DMS 273 (cell line): ENCODE data around the gene UTP4.

Experiments
- DNase-seq: peaks from one replicate; lab custom pipeline; 2025; ENCODE audit not compliant: unreplicated experiment; lab: John Stamatoyannopoulos, UW

UTP4 gene

DNA sequence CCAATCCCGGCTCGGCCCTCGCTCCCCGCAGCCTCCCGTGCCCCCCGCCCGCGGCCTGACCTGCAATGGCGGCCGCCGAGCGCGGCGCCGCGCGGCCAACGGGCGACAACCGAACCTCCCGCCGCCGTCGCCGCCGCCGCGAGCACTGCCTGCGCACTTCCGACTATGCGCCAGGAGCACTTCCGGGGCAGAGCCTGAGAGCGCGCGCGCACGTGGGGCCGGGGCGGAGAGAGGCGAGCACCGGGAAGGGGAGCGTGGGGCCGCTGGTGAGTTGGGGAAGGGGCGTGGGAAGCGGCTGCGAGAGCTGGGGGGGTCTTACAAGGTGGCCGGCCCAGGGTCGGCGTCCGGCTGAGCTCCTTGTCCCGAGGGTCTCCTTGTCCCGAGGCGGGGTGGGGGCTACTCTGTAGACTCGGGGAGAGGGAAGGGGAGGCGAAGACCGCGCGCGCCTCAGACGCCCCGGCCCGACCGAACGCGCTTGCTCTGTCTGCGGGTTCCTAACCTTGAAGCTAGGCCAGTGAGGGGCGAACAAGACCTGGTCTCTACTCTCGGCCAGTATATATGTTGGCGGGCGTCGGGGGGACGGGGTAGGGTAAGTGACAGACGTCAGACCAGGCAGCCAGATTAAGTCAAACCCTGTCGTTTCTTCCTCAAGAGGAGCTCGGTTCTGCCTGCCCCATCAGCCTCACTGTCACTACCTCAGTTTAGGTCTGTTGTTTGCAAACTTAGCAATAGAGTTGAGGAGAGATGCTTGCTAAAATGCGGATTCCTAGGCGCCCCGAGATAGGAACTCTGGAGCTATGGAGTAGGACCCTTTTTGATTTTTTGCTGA lies at the start of gene UTP4, which contains the start of gene CHTF8:
Gene UTP4, plus strand, starts transcription at position 226 of the 829 bp plus-strand sequence. CDS start 811 bp downstream, outside the sequence.
Gene CHTF8, minus strand, starts transcription at position 165 of the 829 bp plus-strand sequence. CDS start 11,130 bp downstream, outside the sequence.
- peak; percentile 94 for DNase-seq

DNA sequence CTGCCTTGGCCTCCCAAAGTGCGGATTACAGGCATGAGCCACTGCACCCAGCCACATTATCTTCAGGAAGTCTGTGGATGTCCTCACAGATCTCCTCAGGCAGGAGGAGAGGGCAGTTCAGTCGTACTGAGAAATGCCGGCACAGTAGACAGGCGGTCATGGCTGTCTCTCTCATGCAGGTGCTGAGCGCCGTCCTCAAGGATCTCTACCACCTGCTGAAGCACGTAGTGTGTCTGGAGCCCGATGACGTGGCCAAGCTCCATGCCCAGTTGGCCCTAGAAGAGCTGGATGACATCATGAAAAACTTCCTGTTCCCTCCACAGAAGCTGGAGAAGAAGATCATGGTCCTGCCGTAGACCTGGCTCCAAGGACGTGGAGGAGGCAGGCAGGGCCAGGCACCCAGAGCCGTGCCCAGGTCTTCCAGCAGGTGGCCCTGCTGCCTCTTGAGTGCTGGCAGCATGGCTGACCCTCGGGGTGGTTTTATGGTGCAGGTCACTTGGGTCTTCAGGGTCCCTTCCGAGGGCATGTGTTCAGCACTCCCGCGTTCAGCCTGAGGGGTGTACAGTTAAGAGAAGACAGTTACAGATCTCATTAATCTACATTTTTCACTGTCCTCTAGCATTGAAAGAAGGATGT lies 49.0 kb upstream of the UTP4 start:
- DNase-seq = peak; percentile 21

DNA sequence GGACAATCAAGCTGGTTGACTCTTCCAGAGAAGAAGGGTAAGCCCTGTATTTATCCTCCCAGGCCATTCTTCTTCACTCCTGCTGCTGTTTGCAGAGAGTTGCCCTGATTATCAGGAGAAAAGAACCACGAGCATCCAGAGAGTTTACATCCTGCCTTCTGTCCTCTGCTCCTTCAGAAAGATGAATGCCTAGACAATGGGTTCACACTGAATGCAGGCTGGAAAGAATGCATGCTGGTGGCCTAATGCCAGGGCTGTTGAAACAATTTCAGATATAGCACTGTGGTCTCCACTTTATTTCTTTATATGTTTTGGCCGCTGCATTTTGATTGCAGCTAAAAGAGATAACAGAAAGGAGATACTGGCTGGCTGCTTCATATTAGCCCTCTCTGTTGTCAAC lies 48.2 kb upstream of the UTP4 start:
- no peak for DNase-seq

DNA sequence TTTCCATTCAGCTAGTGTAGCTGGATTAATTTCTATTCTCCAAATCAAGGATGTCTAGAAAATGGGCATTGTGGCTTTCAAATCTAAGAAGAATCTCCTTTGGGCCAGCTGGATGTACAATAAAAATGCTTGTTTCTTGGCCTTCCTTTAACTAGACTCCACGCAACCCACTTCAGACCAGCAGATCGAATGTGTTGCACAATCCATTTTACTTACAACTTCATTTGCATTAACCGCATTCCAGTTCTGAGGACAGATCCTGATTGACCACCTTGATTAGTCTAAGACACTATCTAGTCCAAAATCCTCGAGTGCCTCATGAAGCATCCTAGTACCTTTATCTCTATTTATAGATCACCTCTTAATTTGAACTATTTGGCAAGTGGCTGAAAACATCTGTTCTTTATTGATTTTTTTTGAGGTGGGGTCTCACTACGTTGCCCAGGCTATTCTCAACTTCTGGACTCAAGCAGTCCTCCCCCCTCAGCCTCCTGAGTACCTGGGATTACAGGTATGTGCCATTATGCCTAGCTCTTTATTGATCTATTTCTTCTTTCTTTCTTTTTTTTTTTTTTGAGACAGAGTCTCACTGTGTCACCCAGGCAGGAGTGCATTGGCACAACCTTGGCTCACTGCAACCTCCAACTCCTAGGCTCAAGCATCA lies 47.3 kb upstream of the UTP4 start:
- no peak for DNase-seq

DNA sequence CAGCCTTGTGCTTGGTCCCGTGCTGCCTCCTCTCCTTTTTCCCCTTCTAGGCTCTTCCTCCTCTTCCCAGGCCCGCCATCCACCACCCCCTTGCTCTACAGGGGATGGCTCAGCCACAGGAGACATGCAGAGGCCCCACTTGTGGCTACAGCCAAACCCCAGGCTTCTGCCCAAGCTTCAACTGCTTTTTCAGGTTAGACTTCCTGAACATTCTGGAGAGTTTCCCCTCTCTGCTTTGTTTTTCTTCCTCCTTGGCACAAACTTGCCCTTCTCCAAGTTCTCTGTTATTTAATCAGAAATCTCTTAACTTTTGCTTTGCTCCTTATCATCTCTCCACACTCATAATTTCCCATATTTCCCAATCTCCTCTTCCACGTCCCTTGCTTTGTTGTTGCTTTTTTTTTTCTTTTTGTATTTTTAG lies 45.3 kb upstream of the UTP4 start:
- DNase-seq = no peak

DNA sequence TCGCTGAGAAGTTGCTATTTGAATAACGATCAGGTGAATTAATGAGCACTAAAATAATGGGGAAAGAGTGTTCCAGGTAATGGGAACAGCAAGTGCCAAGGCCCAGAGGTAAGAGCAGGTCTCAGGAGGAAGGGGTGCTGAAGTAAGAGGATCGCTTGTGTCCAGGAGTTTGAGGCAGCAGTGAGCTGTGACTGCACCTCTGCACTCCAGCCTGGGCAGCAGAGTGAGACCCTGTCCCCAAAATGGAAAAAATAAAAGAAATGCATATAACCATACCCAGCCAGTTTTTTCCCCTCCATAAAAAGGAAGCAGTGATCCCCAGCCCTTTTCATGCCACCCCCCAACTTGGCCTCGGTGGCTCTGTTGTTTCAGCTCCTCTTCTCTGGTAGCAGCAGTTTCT lies 43.8 kb upstream of the UTP4 start:
- no peak for DNase-seq

DNA sequence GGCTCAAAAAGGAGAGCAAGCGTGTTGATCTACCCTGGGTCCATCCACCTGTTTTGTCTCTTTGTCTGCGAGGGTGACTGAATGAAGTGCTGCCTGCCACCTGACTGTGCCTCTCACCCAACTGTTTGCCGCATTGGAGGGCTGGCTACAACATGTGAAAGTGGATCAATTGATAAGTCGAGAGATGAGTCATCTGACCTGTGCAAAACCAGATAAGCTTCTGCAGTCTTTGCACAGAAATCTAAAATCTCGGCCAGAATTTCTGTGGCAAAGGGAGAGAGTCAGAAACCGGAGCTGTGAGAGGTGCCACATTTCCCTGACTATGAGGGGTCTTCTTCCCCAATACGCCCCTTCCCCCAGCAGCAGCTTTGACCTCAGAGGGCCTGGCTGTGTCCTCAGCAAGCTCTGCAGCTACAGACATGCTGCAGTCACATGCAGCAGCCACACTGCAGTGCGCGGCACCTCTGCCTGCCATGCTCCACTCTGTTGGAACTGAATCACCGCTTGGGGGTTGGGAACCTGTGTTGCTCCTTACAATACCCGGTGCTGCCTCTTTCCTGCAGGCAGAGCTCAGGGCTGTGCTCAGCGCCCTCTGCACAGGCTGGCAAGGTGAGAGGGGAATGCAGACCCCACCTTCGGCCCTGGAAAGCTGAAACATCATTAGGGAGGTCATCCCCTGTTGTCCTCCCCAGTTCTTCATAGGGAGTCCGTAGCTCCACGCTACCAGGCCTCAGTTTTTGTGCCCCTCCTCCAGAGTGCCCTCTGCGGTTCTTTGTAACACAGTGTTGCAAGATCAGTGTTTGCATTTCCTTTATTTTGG lies 43.1 kb upstream of the UTP4 start:
- peak; percentile 43 for DNase-seq

DNA sequence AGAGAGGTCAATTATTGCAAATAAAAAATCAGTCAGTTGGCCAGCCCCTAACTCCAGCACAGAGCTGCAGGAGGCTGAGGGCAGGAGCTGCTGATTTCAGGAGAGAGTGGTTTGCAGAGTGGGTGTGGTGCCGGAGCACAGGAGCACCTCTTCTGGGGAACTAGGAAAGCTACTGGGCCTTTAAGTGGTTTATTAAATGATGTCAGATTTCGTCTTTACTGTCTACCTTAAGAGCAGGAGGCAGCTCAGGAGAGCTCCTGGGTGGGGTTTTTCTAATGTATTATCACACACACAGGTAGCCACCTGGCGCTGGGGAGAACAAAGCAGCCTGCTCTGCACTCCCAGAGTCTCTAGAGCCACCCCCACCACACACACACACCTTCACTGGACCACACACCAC lies 38.5 kb upstream of the UTP4 start:
- no peak for DNase-seq

DNA sequence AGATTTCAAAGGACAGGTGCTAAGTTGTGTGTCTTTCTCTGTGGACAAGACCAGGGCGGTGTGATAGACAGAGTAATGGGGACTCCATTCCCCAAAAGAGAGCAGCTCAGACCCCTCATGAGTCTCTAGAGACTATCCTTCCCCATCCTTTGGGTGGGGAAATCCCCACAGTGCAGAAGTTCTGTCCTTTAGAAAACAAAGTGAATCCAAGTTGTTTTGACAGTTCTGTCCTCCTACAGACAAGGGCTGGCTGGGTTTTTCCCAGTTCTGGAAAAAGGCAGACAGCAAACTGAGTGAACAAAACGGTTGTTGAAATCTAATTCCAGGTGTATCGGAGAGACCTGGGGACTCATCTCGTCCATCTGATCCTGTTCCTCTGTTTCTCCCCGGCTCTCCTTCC lies 37.9 kb upstream of the UTP4 start:
- no peak for DNase-seq

DNA sequence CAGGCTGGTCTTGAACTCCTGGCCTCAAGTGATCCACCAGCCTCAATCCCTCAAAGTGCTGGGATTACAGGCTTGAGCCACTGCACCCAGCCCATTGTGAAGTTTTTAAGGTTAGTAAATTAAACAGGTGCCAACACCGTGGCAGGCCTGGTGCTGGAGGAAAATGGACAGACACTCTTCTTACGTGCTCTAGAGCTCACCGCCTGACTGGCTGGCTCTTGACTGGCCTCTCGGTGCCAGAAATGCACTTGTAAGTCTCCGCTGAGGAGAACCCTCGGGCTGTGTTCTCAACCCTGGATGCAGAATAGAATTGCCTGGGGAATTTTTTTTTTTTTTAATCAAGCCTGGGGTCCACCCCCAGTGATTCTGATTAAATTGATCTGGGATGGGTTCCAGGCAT lies 37.3 kb upstream of the UTP4 start:
- no peak for DNase-seq

DNA sequence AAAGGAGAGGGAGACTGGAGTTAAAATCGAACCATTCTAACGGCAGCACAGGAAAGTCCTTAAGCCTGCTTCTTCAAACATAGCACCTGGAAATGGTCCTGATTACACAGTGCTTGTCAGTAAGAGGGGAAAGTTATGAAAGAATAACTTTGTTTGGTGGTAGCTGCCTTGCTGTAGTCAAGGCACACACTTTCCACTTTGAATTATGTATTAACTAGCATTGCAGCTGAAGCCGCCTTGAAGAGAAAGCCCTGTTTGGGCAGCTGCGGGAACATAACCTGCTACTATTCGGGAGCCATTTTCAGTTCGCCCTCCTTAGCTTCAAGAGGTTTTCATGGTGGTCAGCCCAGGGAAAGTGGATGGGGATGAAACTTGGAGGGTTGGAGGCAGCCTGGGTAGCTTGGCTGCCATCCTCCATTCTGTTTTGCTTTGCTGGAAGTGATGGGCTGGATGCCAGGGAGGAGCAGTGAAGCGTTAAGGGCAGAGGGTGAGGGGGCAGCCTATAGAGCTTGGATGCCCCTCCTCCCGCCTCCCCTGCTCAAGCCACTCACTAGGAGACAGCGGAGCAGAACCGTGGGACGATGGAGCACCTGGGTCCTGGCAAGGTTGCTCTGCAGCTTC lies 32.3 kb upstream of the UTP4 start:
- DNase-seq = peak; percentile 71

DNA sequence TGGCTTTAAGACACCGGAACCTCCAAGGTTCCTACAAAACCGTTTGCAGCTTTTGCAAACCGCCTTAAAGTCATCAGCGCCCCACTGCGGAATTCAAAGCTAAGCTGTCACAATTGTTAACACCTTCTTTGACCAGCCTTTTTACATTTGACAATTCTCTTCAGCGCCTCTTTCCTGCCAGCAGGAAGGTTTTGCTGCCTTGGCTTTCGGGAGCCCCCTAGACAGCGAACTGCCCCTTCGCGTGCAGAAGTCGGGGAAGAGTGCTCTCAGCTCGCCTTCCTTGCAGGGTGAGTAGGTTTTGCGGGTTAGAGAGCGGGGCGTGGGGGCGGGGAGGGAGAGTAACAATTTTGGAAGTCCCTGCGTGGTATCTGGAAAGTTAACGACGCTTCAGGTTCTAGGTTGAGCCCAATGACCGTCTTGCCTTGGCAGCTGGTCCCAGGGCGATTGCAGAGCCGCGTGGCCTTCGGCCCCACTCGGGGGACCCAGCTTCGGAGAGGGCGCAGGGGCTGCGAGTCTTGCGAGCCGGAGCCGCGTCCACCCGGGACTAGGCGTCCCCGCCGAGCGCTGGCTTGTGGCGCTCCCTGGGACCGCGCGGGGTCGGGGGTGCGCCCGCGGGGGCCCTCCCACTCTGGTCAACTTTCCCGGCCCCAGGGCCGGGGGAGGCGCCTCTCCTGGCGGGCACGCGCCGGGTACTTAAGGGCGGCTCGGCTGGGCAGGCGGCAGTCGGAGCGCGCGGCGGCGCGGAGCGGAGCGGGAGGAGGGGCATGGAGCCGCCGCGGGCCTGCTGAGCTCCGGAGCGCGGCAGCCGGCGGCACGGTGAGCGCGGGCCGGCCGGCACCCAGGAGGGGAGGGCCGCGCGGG lies 26.7 kb upstream of the UTP4 start, which contains the start of gene HAS3:
Gene HAS3, plus strand, starts transcription at position 153 of the 861 bp plus-strand sequence. CDS start 3,743 bp downstream, outside the sequence.
- DNase-seq = peak; percentile 89

DNA sequence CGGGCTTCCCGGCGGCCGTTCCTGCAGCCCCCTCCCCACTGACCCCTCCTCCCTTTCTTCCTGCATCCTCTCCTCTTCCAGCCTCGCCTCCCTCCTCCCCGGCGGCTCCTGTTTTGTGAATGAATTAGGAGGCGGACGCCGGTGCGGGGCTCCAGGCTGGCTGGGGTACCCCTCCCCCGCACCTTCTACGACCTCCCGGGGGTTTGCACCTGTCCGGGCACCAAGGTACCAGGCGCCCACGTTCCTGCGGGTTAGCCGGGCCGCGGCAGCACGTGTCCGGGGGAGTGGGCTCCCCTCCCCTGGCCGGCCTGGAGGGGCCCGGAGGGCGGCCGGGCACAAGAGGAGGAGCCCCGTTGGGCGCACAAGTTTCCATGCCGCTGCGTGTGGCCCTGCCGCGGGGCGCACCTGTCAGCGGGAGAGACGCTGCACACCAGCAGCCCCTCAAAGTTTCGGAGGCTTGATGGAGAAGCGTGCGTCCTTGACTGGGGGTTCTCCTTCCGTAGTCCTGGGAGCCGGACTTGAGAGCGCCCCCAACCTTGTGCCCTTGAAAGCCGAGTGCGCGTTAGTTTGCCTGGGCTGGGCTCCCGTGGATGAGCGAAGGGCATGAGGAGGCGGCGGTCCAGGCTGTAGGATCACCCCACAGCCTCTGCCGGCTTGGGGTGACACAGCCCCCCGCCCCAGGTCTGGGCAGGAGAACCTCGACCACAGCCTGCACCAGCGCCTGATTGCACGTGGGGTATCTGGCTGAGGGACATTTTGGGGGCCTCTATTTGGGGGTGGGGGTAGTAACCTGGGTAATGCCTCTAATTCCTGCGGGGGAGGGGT lies 25.7 kb upstream of the UTP4 start:
- peak; percentile 76 for DNase-seq

DNA sequence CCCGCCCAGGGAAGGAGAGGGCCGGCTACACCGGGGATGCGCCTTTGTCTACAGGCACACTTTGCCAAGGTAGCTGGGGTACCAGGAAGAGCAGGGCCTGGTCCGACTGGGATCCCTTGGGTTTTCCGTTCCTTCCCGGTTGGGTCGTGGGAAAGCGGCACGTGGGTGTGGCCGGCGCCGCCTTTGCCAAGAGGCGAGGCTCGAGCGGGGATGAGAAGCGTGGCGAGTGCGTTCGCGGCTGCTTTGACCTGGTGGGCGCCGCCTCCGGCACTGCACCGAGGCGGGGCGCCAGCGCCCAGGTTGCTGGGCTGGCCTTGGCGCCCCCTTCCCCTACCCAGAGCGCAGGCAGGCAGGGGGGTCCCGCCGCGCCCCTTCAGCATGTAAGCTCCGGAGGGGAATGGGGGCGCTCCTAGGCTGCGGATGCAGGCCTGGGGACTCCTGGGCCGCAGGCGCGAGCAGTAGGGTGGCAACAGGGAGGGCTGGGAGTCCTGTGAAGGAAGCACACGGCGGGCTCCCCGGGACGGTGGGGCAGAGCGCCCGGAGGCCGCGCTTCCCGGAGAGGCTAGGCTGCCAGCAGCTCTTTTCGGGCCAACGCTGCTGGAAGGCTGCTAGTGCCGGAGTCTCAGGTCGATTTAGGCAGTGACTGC lies 25.0 kb upstream of the UTP4 start:
- DNase-seq = peak; percentile 76

DNA sequence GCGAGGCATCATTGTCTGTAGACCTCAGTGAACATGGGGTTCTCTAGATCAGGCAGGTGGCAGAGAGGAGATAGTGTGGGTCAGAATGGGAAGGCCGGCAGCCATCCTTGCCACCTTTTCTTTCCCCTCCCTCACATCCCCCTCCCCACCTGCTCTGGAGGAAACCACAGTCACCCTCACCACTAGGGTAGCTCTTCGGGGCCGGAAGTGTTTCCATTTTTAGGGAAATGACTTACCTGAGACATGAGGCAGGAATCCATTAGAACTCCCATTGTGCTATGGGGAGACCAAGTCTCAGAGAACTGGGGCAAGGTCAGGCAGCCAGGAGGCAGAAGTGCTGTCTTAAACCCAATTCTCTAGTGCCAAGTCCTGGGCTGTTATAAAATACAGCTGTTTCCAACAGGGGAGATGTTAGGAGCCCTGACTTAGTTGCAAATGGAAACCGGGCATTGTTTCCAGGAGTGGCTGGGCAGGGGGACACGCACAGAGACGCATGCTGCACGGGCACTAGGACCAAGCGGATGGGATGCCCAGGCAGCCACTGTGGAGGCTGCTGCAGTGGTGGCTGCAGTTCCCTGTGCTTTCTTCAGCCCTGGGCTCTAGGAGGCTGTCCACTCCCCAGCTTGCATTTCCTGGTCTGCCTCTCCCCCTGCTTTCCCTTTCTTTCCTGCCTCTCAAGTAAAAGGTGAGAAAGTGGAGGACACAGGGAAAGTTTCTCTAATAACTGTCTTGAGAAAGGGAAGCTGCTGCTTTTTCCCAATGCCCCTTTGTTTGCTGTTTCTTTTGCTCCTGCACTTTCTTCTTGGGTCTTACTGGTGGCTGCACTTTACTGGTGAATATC lies 24.2 kb upstream of the UTP4 start:
- DNase-seq = no peak

DNA sequence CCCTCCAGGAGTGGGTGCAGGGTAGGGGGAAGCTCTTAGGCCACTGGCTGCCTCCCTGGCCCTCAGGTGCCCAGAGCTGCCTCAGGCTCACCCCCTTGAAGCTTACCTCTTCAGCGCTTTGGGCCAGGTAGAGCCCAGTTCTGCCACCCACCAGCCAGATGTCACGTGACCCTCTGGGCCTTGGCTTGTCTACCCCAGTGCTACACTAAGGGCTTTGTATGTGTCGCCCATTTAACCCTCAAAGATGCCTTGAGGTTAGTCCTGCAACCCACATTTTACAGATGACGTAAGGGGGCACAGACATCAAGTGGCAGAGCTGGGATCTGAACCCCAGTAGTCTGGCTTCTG lies 23.6 kb upstream of the UTP4 start:
- DNase-seq = no peak
